GM12878 (cell line): ENCODE results near the gene CRYAB.

Experiments used
- DPF2 ChIP-seq: fragments of 450-650 bp; IDR thresholded peaks from 2 replicates; pipeline ENCODE4 v1.6.1; 2017; ENCODE audit warnings: mild to moderate bottlenecking
- SIN3A ChIP-seq: IDR thresholded peaks from 2 replicates; pipeline ENCODE4 v1.6.1; 2012; ENCODE audit warnings: low read depth, low read length, improper control_type of control experiment
- TARDBP ChIP-seq: IDR thresholded peaks from 2 replicates; pipeline ENCODE4 v1.6.1; 2016; ENCODE audit warnings: borderline replicate concordance
- TCF7 ChIP-seq: IDR thresholded peaks from 2 replicates; pipeline ENCODE4 v1.6.1; 2014; ENCODE audit warnings: antibody characterized with exemption, borderline replicate concordance
- YBX1 ChIP-seq: fragments of 450-650 bp; IDR thresholded peaks from 2 replicates; pipeline ENCODE4 v1.6.1; 2016; ENCODE audit warnings: antibody characterized with exemption
- YY1 ChIP-seq: IDR thresholded peaks from 2 replicates; pipeline ENCODE4 v1.6.1; 2011; ENCODE audit warnings: low read depth, mild to moderate bottlenecking, low read length
- ZNF24 ChIP-seq: fragments of 450-650 bp; IDR thresholded peaks from 2 replicates; pipeline ENCODE4 v1.6.1; 2017; ENCODE audit warnings: antibody characterized with exemption, mild to moderate bottlenecking
- ZNF274 ChIP-seq: IDR thresholded peaks from one replicate; pipeline ENCODE4 v1.8.0; 2011; ENCODE audit not compliant: insufficient read length, insufficient read depth
- TF ChIP-seq, protein P1 (sequence below): fragments of 450-650 bp; IDR thresholded peaks from 2 replicates; pipeline ENCODE4 v1.6.1; 2016; ENCODE audit warnings: mild to moderate bottlenecking
- TF ChIP-seq, protein P2 (sequence below): IDR thresholded peaks from 2 replicates; pipeline ENCODE4 v1.6.1; 2012; ENCODE audit warnings: low read depth, low read length, improper control_type of control experiment
- TF ChIP-seq, protein P3 (sequence below): IDR thresholded peaks from 2 replicates; pipeline ENCODE4 v1.6.1; 2011; ENCODE audit warnings: low read depth, mild to moderate bottlenecking, low read length, moderate library complexity, borderline replicate concordance; ENCODE audit errors: extremely low read depth
- TF ChIP-seq, protein P4 (sequence below), 3 experiments: IDR thresholded peaks in 2 of 3; conservative IDR thresholded peaks in 1 of 3; 2 replicates each; pipeline ENCODE4 v1.5.1; 2011; ENCODE audit warnings: low read depth in 3 of 3, low read length in 3 of 3, mild to moderate bottlenecking in 3 of 3, control low read depth in 2 of 3, moderate library complexity in 2 of 3, inconsistent platforms in 1 of 3, mixed read lengths in 1 of 3; ENCODE audit not compliant: control insufficient read depth in 2 of 3, insufficient read depth in 1 of 3; ENCODE audit errors: extremely low read depth in 1 of 3
- TF ChIP-seq, protein P5 (sequence below): IDR thresholded peaks from 2 replicates; pipeline ENCODE4 v1.6.1; 2012; ENCODE audit warnings: mild to moderate bottlenecking, low read depth, low read length

DNA sequence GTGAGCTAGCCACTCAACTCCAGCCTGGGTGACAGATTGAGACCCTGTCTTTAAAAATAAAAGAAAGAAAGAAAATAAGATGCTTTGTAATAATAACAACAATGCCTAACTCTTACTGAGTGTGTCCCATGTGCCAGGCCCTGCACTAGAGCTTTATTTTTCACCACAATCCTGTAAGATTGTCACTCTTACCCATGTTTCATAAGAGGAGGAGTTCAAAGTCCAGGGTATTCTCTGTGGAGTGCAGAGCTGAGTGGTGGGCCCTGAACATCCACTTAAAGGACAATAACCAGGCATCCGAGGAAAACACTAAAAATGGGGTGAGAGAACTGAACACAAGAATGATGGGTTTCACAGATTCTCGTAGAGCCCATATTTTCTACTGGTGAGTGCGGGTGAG lies 6.2 kb upstream of the CRYAB start:
- TF ChIP-seq YY1: no peak
- TF ChIP-seq, protein P1, sequence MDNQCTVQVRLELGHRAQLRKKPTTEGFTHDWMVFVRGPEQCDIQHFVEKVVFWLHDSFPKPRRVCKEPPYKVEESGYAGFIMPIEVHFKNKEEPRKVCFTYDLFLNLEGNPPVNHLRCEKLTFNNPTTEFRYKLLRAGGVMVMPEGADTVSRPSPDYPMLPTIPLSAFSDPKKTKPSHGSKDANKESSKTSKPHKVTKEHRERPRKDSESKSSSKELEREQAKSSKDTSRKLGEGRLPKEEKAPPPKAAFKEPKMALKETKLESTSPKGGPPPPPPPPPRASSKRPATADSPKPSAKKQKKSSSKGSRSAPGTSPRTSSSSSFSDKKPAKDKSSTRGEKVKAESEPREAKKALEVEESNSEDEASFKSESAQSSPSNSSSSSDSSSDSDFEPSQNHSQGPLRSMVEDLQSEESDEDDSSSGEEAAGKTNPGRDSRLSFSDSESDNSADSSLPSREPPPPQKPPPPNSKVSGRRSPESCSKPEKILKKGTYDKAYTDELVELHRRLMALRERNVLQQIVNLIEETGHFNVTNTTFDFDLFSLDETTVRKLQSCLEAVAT: no peak
- TF ChIP-seq SIN3A: no peak
- no peak for TF ChIP-seq TARDBP
- TF ChIP-seq, protein P2, sequence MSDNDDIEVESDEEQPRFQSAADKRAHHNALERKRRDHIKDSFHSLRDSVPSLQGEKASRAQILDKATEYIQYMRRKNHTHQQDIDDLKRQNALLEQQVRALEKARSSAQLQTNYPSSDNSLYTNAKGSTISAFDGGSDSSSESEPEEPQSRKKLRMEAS: no peak
- TF ChIP-seq DPF2: no peak
- TF ChIP-seq, protein P3, sequence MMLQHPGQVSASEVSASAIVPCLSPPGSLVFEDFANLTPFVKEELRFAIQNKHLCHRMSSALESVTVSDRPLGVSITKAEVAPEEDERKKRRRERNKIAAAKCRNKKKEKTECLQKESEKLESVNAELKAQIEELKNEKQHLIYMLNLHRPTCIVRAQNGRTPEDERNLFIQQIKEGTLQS: no peak
- TF ChIP-seq, protein P4, sequence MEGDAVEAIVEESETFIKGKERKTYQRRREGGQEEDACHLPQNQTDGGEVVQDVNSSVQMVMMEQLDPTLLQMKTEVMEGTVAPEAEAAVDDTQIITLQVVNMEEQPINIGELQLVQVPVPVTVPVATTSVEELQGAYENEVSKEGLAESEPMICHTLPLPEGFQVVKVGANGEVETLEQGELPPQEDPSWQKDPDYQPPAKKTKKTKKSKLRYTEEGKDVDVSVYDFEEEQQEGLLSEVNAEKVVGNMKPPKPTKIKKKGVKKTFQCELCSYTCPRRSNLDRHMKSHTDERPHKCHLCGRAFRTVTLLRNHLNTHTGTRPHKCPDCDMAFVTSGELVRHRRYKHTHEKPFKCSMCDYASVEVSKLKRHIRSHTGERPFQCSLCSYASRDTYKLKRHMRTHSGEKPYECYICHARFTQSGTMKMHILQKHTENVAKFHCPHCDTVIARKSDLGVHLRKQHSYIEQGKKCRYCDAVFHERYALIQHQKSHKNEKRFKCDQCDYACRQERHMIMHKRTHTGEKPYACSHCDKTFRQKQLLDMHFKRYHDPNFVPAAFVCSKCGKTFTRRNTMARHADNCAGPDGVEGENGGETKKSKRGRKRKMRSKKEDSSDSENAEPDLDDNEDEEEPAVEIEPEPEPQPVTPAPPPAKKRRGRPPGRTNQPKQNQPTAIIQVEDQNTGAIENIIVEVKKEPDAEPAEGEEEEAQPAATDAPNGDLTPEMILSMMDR (IDR thresholded peaks at IDR 0.05 in 2 of 3, conservative IDR thresholded peaks at IDR 0.05 in 1 of 3; ENCODE audit: control insufficient read depth in 2 of 3, extremely low read depth in 1 of 3, insufficient read depth in 1 of 3, low read depth in 3 of 3, low read length in 3 of 3): no peak
- no peak for TF ChIP-seq ZNF24
- TF ChIP-seq TCF7: no peak
- TF ChIP-seq, protein P5, sequence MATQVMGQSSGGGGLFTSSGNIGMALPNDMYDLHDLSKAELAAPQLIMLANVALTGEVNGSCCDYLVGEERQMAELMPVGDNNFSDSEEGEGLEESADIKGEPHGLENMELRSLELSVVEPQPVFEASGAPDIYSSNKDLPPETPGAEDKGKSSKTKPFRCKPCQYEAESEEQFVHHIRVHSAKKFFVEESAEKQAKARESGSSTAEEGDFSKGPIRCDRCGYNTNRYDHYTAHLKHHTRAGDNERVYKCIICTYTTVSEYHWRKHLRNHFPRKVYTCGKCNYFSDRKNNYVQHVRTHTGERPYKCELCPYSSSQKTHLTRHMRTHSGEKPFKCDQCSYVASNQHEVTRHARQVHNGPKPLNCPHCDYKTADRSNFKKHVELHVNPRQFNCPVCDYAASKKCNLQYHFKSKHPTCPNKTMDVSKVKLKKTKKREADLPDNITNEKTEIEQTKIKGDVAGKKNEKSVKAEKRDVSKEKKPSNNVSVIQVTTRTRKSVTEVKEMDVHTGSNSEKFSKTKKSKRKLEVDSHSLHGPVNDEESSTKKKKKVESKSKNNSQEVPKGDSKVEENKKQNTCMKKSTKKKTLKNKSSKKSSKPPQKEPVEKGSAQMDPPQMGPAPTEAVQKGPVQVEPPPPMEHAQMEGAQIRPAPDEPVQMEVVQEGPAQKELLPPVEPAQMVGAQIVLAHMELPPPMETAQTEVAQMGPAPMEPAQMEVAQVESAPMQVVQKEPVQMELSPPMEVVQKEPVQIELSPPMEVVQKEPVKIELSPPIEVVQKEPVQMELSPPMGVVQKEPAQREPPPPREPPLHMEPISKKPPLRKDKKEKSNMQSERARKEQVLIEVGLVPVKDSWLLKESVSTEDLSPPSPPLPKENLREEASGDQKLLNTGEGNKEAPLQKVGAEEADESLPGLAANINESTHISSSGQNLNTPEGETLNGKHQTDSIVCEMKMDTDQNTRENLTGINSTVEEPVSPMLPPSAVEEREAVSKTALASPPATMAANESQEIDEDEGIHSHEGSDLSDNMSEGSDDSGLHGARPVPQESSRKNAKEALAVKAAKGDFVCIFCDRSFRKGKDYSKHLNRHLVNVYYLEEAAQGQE: no peak
- no peak for TF ChIP-seq ZNF274
- TF ChIP-seq YBX1: no peak
